ENCODE results near the gene UROC1.

DNA sequence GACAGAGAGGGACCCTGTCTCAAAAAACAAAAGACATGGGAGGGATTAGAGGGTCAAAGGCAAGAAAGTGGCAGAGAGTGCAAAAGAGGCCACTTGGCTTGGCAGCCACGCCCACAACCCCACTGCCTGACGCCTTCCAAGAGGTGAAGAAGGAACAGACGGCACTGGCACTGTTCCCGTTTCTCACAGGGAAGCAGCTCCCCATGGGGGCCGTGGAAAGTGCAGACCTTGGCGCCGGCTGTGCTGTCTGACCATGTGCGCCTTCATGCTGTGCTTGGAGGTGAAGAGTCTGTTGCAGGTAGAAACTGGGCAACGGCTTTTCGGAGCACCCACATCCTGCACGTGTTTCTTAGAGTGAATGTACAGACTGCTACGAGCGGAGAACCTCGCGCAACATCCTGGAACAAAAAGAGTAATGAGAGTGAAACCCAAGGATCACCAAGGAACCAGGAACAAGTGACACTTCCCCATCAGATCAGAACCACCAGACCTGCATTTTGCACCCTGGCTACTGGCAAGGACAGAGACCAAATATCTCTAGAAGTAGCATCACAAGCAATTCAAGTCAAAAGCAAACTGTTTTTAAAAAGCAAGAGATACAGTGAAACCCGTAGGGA lies 51.5 kb downstream of the UROC1 start:
- TF ChIP-seq CTCF (IDR thresholded peaks at IDR 0.05) (no peak), POLR2A (IDR thresholded peaks at IDR 0.05) (no peak), POLR2AphosphoS5 (IDR thresholded peaks at IDR 0.05) (no peak)

Measured in prostate gland (tissue), 2 donors.